PC-3 (cell line): ENCODE data around the gene HOXB1.

Experiments
- CTCF ChIP-seq: fragments of 300-600 bp; sonication (generic); conservative IDR thresholded peaks from 2 replicates; pipeline ENCODE4 v1.5.1; 2017; ENCODE audit warnings: antibody characterized with exemption, low read depth, mild to moderate bottlenecking, low read length
- EZH2phosphoT487 ChIP-seq: fragments of 300-600 bp; sonication (generic); IDR thresholded peaks from 2 replicates; pipeline ENCODE4 v1.6.1; 2018; ENCODE audit warnings: mild to moderate bottlenecking, antibody characterized with exemption, low read length, borderline replicate concordance

GRCh38 chr17:48519427-48519826, 11.4 kb downstream of the HOXB1 start:
- TF ChIP-seq EZH2phosphoT487 (no peak), CTCF (no peak)
